HAP-1 (cell line): ENCODE measurements around the gene TNIP1.

ENCODE experiments used
- DNase-seq, 2 experiments: peaks; one replicate each; pipeline ENCODE4 v3.0.0-alpha.2; 2016 to 2020; ENCODE audit warnings: low spot score in 2 of 2
- H3K27me3 ChIP-seq: fragments of 250-450 bp; sonication (Bioruptor Pico); 2 replicates; pipeline ENCODE4 v1.5.1; 2020; ENCODE audit warnings: low read depth, mild to moderate bottlenecking, moderate library complexity
- H3K36me3 ChIP-seq: fragments of 250-450 bp; sonication (Bioruptor Pico); replicated peaks from 2 replicates; pipeline ENCODE4 v1.5.1; 2020; ENCODE audit warnings: mild to moderate bottlenecking
- H3K4me1 ChIP-seq: fragments of 250-450 bp; sonication (Bioruptor Pico); 2 replicates; pipeline ENCODE4 v1.5.1; 2020; ENCODE audit warnings: mild to moderate bottlenecking
- H3K4me3 ChIP-seq: fragments of 250-450 bp; sonication (Bioruptor Pico); 2 replicates; pipeline ENCODE4 v1.5.1; 2020; ENCODE audit warnings: mild to moderate bottlenecking, moderate library complexity
- H3K9me3 ChIP-seq: fragments of 250-450 bp; sonication (Bioruptor Pico); 2 replicates; pipeline ENCODE4 v1.5.1; 2020; ENCODE audit warnings: mild to moderate bottlenecking, moderate library complexity
- in situ Hi-C: fragments of 300-500 bp; cut with MboI; formaldehyde crosslinking; loops from 3 replicates; pipeline ENCODE4 v1.14.3; 2020; ENCODE audit warnings: low sequenced_read_pairs, inconsistent platforms, mixed read lengths

TNIP1 gene

DNA sequence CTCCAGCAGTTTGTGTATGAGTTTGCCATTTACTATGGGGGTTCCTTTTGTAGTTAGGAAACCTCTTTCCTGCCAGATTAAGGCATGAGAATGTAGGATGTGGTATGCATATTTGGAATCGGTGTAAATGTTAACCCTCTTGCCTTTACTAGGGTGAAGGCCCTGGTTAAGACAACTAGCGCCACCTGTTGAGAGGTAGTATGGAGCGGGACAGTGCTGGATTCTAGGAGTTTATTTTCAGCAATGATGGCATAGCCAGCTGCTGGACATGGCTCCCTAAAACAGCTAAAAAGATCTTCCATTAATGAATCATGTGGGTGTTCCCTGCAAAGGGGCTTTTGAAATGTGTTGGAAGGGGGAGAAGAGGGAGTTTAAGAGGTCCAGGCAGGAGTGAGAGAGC lies 91.1 kb downstream of the TNIP1 start:
- H3K4me3 ChIP-seq = no peak overlapping the region
- H3K4me1 ChIP-seq = no peaks in the 10 kb centered on the region
- DNase-seq = peak in 1 of 2 experiments; percentile 31
- in situ Hi-C loops = no loop called here
- H3K9me3 ChIP-seq = no peaks in the 10 kb centered on the region
- H3K36me3 ChIP-seq = no peaks in the 10 kb centered on the region
- no peaks in the 10 kb centered on the region for H3K27me3 ChIP-seq

DNA sequence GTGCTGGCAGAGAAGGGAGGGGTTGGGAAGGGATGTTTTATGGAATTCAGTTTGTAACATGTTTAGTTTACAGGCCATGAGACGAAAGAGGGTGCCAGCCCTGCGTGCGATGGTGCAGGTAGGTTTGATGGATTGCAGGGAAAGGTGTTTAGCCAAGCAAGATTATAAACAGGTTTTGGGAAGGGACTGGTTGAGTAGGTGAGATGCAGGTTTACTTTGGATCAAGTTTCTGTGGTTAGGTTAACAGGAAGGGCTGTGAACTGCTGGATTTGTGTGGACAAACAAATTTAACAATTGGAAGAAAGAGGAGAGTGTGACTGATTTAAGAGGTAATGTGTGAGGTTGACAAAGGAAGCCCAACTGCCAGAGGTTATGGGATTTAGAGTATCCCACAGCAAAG lies 93.1 kb downstream of the TNIP1 start:
- no peaks in the 10 kb centered on the region for H3K27me3 ChIP-seq
- no peak overlapping the region for H3K4me3 ChIP-seq
- H3K36me3 ChIP-seq = no peaks in the 10 kb centered on the region
- 0 out of 2 replicates have a peak, but pooled peaks cover 2% of the 10 kb centered on the region for H3K9me3 ChIP-seq
- in situ Hi-C loops = no loop called here
- no peak for DNase-seq
- H3K4me1 ChIP-seq = no peaks in the 10 kb centered on the region
